GM23338 (cell line): Measurements from ENCODE around the gene GTF2E1. TPM values are rescaled to one million over a fixed set of nuclear protein-coding genes. Genes with fewer than 3 reads are reported as not detected.

Experiments
- ATAC-seq: fragments of 200-7000 bp; cut with Tn5 transposase; 3 replicates; pipeline ENCODE4 v1.9.1; 2020
- DNase-seq: peaks from one replicate; pipeline ENCODE4 v3.0.0-alpha.2; 2015; ENCODE audit warnings: low spot score
- H2AFZ ChIP-seq: fragments of 200-600 bp; sonication (generic); 2 replicates; pipeline ENCODE4 v1.8.0; 2016; ENCODE audit warnings: antibody characterized with exemption, mild to moderate bottlenecking, moderate library complexity
- H3F3A ChIP-seq: fragments of 200-600 bp; sonication (generic); replicated peaks from 2 replicates; pipeline ENCODE4 v1.8.0; 2017; ENCODE audit warnings: antibody characterized with exemption, mixed run types, low read depth
- H3K27ac ChIP-seq: fragments of 200-600 bp; sonication (generic); 2 replicates; pipeline ENCODE4 v1.6.1; 2016; ENCODE audit warnings: low read depth
- H3K27me3 ChIP-seq: fragments of 200-600 bp; sonication (generic); 2 replicates; pipeline ENCODE4 v1.8.0; 2016; ENCODE audit warnings: mild to moderate bottlenecking, mixed run types, moderate library complexity; ENCODE audit not compliant: insufficient read depth
- H3K36me3 ChIP-seq: fragments of 200-600 bp; sonication (generic); 2 replicates; pipeline ENCODE4 v1.8.0; 2016; ENCODE audit warnings: mild to moderate bottlenecking; ENCODE audit not compliant: insufficient read depth
- H3K4me1 ChIP-seq: fragments of 200-600 bp; sonication (generic); 2 replicates; pipeline ENCODE4 v1.8.0; 2016; ENCODE audit warnings: mild to moderate bottlenecking, moderate library complexity; ENCODE audit not compliant: insufficient read depth
- H3K4me2 ChIP-seq: fragments of 200-600 bp; sonication (generic); 2 replicates; pipeline ENCODE4 v1.7.1; 2017; ENCODE audit warnings: mixed run types
- H3K4me3 ChIP-seq: fragments of 200-600 bp; sonication (generic); 2 replicates; pipeline ENCODE4 v1.6.1; 2016; ENCODE audit warnings: mixed run types
- H3K79me2 ChIP-seq: fragments of 200-600 bp; sonication (generic); replicated peaks from 2 replicates; pipeline ENCODE4 v1.8.0; 2017; ENCODE audit warnings: mild to moderate bottlenecking; ENCODE audit not compliant: insufficient read depth
- H3K9me2 ChIP-seq: fragments of 200-600 bp; sonication (generic); 2 replicates; pipeline ENCODE4 v1.8.0; 2017; ENCODE audit not compliant: insufficient read depth
- H4K20me1 ChIP-seq: fragments of 200-600 bp; sonication (generic); replicated peaks from 2 replicates; pipeline ENCODE4 v1.8.0; 2017; ENCODE audit warnings: mild to moderate bottlenecking; ENCODE audit not compliant: insufficient read depth
- H3K27ac Mint-ChIP-seq: 2 replicates; pipeline ENCODE4 v1.8.0; 2020; ENCODE audit warnings: inconsistent platforms, mild to moderate bottlenecking, moderate library complexity, mixed read lengths
- H3K27me3 Mint-ChIP-seq: 3 replicates; pipeline ENCODE4 v1.8.0; 2022; ENCODE audit warnings: low read depth, mild to moderate bottlenecking, moderate library complexity, mixed read lengths, inconsistent platforms; ENCODE audit not compliant: insufficient read depth, poor library complexity
- H3K36me3 Mint-ChIP-seq: 3 replicates; pipeline ENCODE4 v1.8.0; 2021; ENCODE audit warnings: low read depth, mild to moderate bottlenecking, inconsistent platforms, moderate library complexity, mixed read lengths
- H3K4me1 Mint-ChIP-seq: 3 replicates; pipeline ENCODE4 v1.8.0; 2020; ENCODE audit warnings: mild to moderate bottlenecking, inconsistent platforms, mixed read lengths
- H3K4me3 Mint-ChIP-seq: 3 replicates; pipeline ENCODE4 v1.8.0; 2021; ENCODE audit warnings: moderate library complexity, mild to moderate bottlenecking, inconsistent platforms, mixed read lengths
- H3K9me3 Mint-ChIP-seq: 3 replicates; pipeline ENCODE4 v1.8.0; 2020; ENCODE audit warnings: moderate library complexity, mild to moderate bottlenecking, inconsistent platforms, mixed read lengths
- CTCF ChIP-seq, 2 experiments: fragments of 200-600 bp in 1 of 2; sonication (generic) in 1 of 2; conservative IDR thresholded peaks; 2 replicates each; pipeline versions ENCODE4 v1.5.1 to v1.6.1; 2016 to 2017; ENCODE audit warnings: antibody characterized with exemption in 2 of 2, low read depth in 2 of 2, mild to moderate bottlenecking in 2 of 2, moderate library complexity in 1 of 2
- EZH2 ChIP-seq: fragments of 200-600 bp; sonication (generic); IDR thresholded peaks from one replicate; pipeline ENCODE4 v1.8.0; 2017; ENCODE audit warnings: antibody characterized with exemption, mild to moderate bottlenecking, low read depth; ENCODE audit not compliant: unreplicated experiment
- EZH2phosphoT487 ChIP-seq: fragments of 200-600 bp; sonication (generic); IDR thresholded peaks from one replicate; pipeline ENCODE4 v1.8.1; 2018; ENCODE audit warnings: antibody characterized with exemption; ENCODE audit not compliant: unreplicated experiment
- JUNB ChIP-seq: IDR thresholded peaks from one replicate; pipeline ENCODE4 v1.6.1; 2016; ENCODE audit warnings: antibody characterized with exemption; ENCODE audit not compliant: unreplicated experiment
- NANOG ChIP-seq: IDR thresholded peaks from 2 replicates; pipeline ENCODE4 v1.6.1; 2016; ENCODE audit warnings: antibody characterized with exemption, borderline replicate concordance
- ZNF462 ChIP-seq: fragments of 250-450 bp; sonication (Bioruptor Pico); IDR thresholded peaks from 2 replicates; pipeline ENCODE4 v1.5.0; 2020; ENCODE audit warnings: mild to moderate bottlenecking, moderate library complexity
- polyA plus RNA-seq: library from polyadenylated mRNA; unstranded; fragments of >200 nt; fragmentation: Nextera tagmentation; extraction: Ambion mirVana; gene quantifications from 2 replicates; pipeline ENCODE4 v1.2.1, GENCODE V29; 2016
- total RNA-seq: library from RNA; depleted of rRNA; stranded (reverse); fragments of >200 nt; shearing (Covaris generic); gene quantifications from 2 replicates; pipeline ENCODE4 v1.2.3, GENCODE V29; 2014

The GTF2E1 gene
- total and polyA plus RNA-seq, 2 experiments from 2014 or later: 24.3 to 69.0 TPM

- no peak for TF ChIP-seq ZNF462 (CRISPR knock-in tag)
- TF ChIP-seq JUNB: no peak
- no peak for TF ChIP-seq EZH2phosphoT487
- no peak for TF ChIP-seq NANOG
Measured at GRCh38 chr3:120745466-120745865, 2.9 kb downstream of the GTF2E1 start (continued).

- Histone ChIP-seq H3K4me3 (no peak overlapping the region), H4K20me1 (peaks cover 6% of the 10 kb centered on the region; the same call in 1 of the 2 replicates), H3F3A (no peaks in the 10 kb centered on the region), H2AFZ (no peak overlapping the region), H3K27ac (0 out of 2 replicates have a peak overlapping the region, but pooled peaks have one; percentile 24), H3K36me3 (peaks cover 5% of the 10 kb centered on the region; the same call in 1 of the 2 replicates), H3K4me1 (peaks cover 12% of the 10 kb centered on the region), H3K79me2 (peaks cover 100% of the 10 kb centered on the region), H3K27me3 (no peaks in the 10 kb centered on the region), H3K9me2 (no peaks in the 10 kb centered on the region), H3K4me2 (no peak overlapping the region)
- H3K4me3 Mint-ChIP-seq: no peak overlapping the region
- peaks cover 2% of the 10 kb centered on the region for H3K27me3 Mint-ChIP-seq
- H3K27ac Mint-ChIP-seq: peak overlapping the region; percentile 59
- peaks cover 43% of the 10 kb centered on the region for H3K4me1 Mint-ChIP-seq
- ATAC-seq (no peak), DNase-seq (no peak)
- peaks cover 80% of the 10 kb centered on the region for H3K36me3 Mint-ChIP-seq
- H3K9me3 Mint-ChIP-seq: peaks cover 14% of the 10 kb centered on the region; the same call in 2 of the 3 replicates
- TF ChIP-seq ZNF462 (CRISPR knock-in tag): no peak
- TF ChIP-seq CTCF (conservative IDR thresholded peaks at IDR 0.05; ENCODE audit: low read depth in 2 of 2): no peak
- no peak for TF ChIP-seq EZH2
Measured at GRCh38 chr3:120749843-120750242, 7.3 kb downstream of the GTF2E1 start.
